Rectal smooth muscle tissue (tissue), 1 donor: ENCODE data around the gene TOMM40L.
A peak's percentile ranks its signal among the peaks of the same experiment; 100 is the strongest.
"Not testable (repeated sequence)": the region's sequence is repeated elsewhere in the genome, so short reads cannot be mapped to it uniquely, and the experiment has no call there.

ENCODE experiments used
- H3K27ac ChIP-seq: one replicate; pipeline ENCODE4 v1.7.0; 2013; ENCODE audit warnings: low read depth, low read length, inconsistent platforms
- H3K27me3 ChIP-seq: one replicate; pipeline ENCODE4 v1.7.0; 2013; ENCODE audit warnings: low read length; ENCODE audit not compliant: control insufficient read depth, insufficient read depth
- H3K36me3 ChIP-seq: one replicate; pipeline ENCODE4 v1.7.0; 2013; ENCODE audit warnings: low read length; ENCODE audit not compliant: control insufficient read depth, insufficient read depth
- H3K4me1 ChIP-seq: one replicate; pipeline ENCODE4 v1.7.0; 2013; ENCODE audit warnings: low read length; ENCODE audit not compliant: control insufficient read depth, insufficient read depth
- H3K4me3 ChIP-seq: one replicate; pipeline ENCODE4 v1.7.0; 2013; ENCODE audit warnings: low read length
- H3K9ac ChIP-seq: one replicate; pipeline ENCODE4 v1.7.0; 2013; ENCODE audit warnings: low read length

The TOMM40L gene

DNA sequence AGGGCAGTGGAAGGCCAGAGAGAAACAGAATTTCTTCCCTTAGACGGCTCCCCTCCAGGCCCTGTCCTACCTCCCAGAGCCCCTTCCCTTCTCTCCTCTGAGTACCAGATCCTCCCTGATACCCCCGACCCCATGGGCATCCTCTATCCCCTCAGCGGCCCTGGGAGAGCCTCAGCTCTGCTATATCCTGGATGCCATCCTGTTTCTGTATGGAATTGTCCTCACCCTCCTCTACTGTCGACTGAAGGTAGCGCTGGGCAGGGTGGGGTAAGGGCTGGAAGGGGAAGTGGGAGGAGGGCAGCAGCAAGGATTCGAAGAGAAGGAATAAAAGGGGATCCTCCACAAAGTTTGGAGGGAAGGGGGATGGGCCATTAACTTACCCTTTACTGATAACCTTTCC is 8.0 kb upstream of the TOMM40L start:
- Histone ChIP-seq H3K4me1 (no peaks in the 10 kb centered on the region), H3K4me3 (no peak overlapping the region), H3K27ac (no peak overlapping the region), H3K27me3 (no peaks in the 10 kb centered on the region), H3K9ac (no peak overlapping the region), H3K36me3 (peaks cover 17% of the 10 kb centered on the region)

- Histone ChIP-seq H3K9ac (no peak overlapping the region), H3K4me1 (no peaks in the 10 kb centered on the region), H3K4me3 (no peak overlapping the region), H3K27me3 (no peaks in the 10 kb centered on the region), H3K27ac (no peak overlapping the region), H3K36me3 (peaks cover 10% of the 10 kb centered on the region)
Measured at GRCh38 chr1:161218301-161219077, 7.4 kb upstream of the TOMM40L start.

- H3K27me3 ChIP-seq: no peaks in the 10 kb centered on the region
- no peak overlapping the region for H3K4me3 ChIP-seq
- no peaks in the 10 kb centered on the region for H3K4me1 ChIP-seq
- H3K27ac ChIP-seq: no peak overlapping the region
- peaks cover 2% of the 10 kb centered on the region for H3K36me3 ChIP-seq
- H3K9ac ChIP-seq: no peak overlapping the region
Measured at GRCh38 chr1:161219078-161219892, 6.6 kb upstream of the TOMM40L start.

GRCh38 chr1:161220002-161220401 is 5.9 kb upstream of the TOMM40L start:
- H3K27ac ChIP-seq: no peak overlapping the region
- H3K27me3 ChIP-seq: no peaks in the 10 kb centered on the region
- H3K4me1 ChIP-seq: no peaks in the 10 kb centered on the region
- no peak overlapping the region for H3K4me3 ChIP-seq
- H3K36me3 ChIP-seq: no peaks in the 10 kb centered on the region
- H3K9ac ChIP-seq: no peak overlapping the region

DNA sequence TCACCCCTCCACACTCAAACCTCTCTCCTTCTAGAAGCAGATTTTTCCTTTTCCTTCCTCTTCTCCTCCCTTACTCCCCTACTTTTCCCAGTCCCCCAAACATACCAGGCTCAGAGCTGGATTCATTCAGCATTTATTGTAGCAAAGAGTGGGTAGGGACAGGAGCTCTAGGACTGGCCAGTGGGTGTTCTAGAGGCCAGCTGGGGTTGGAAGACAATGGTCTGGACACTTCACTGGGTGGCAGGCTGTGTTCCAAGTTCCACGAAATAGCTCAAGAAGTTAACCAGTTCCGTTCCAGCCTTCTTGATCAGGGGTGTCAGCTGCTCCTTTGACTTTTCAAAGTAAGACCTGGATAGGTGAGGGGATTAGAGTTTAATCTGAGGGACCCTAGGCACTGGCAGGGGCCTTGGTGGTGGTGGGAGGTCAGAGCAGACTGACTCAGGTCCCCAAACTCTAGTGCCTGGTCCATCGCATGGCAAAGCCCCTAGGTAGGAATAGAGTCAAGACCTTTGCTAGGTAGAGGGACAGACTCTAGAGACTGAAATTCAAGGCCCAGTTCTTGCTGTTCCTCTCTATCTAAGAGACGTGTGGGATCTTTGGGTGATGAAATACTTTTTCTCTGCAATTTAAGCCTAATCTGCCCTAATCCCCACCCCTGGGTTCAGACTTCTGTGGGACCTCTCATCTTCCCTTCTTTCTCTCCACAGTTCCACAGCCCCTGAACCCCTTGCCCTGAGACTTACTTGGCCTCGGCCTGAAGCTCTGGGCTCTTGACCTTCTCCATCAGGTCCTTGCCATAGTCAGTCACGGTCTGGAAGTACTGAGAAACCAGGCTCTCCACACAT is 3.5 kb upstream of the TOMM40L start:
- no peaks in the 10 kb centered on the region for H3K36me3 ChIP-seq
- H3K27ac ChIP-seq: no peak overlapping the region
- peaks cover 9% of the 10 kb centered on the region for H3K4me1 ChIP-seq
- no peak overlapping the region for H3K4me3 ChIP-seq
- H3K9ac ChIP-seq: no peak overlapping the region
- H3K27me3 ChIP-seq: no peaks in the 10 kb centered on the region

- Histone ChIP-seq H3K27ac (no peak overlapping the region), H3K9ac (no peak overlapping the region), H3K4me3 (no peak overlapping the region), H3K27me3 (no peaks in the 10 kb centered on the region), H3K36me3 (peaks cover 9% of the 10 kb centered on the region), H3K4me1 (peaks cover 15% of the 10 kb centered on the region)
Measured at GRCh38 chr1:161223805-161224694, 1.8 kb upstream of the TOMM40L start.

DNA sequence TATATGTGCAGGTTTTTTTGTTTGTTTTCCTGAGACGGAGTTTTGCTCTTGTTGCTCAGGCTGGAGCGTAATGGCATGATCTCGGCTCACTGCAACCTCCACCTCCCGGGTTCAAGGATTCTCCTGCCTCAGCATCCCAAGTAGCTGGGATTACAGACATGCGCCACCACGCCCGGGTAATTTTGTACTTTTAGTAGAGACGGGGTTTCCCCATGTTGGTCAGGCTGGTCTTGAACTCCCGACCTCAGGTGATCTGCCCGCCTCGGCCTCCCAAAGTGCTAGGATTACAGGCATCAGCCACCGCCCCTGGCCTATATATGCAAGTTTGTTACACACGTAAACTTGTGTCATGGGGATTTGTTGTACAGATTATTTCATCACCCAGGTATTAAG is 1.2 kb upstream of the TOMM40L start:
- not testable (repeated sequence) for H3K27me3 ChIP-seq, H3K27ac ChIP-seq, H3K4me3 ChIP-seq, H3K9ac ChIP-seq
- peaks cover 12% of the 10 kb centered on the region for H3K36me3 ChIP-seq
- H3K4me1 ChIP-seq: peaks cover 15% of the 10 kb centered on the region

DNA sequence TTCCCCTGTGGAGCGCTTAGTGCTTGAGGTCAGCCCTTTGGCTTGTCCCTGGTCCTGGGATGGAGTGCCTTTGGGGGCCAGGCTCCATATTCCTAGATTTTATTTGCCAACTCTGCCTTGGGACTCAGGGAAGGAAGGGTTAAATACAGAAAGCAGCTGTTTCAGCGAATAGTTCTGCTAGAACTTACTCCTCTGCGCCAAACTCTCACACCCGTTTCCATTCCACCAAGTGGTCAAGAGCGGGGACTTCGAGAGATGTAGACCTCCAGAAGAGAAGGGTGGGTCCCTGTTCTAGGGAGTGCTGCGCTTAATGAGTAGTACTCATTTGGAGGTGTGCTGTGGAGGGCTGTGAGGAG is 704 bp upstream of the TOMM40L start:
- Histone ChIP-seq H3K9ac (no peak overlapping the region), H3K27ac (peak overlapping the region; percentile 74), H3K4me1 (peaks cover 15% of the 10 kb centered on the region), H3K4me3 (peak overlapping the region; percentile 5), H3K27me3 (no peaks in the 10 kb centered on the region), H3K36me3 (peaks cover 14% of the 10 kb centered on the region)

DNA sequence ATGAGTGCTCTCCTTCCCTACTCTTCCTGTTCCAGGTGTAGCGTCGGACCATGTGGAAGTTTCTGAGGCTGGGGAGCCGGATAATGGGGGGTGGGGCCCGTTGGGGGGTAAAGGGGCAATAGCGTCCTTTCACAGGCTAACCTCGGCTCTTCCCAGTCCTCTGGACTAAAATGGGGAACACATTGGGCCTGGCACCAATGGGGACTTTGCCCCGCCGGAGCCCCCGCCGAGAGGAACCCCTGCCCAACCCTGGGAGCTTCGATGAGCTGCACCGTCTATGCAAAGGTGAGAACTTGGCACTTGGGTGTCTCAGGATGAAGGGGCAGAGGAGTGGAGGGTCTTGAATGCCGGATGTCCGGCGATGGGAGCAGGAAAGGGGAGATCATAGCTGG is 456 bp downstream of the TOMM40L start:
- Histone ChIP-seq H3K9ac (peak overlapping the region; percentile 68), H3K27ac (peak overlapping the region; percentile 86), H3K27me3 (no peaks in the 10 kb centered on the region), H3K4me3 (peak overlapping the region; percentile 99), H3K36me3 (peaks cover 14% of the 10 kb centered on the region), H3K4me1 (peaks cover 15% of the 10 kb centered on the region)

DNA sequence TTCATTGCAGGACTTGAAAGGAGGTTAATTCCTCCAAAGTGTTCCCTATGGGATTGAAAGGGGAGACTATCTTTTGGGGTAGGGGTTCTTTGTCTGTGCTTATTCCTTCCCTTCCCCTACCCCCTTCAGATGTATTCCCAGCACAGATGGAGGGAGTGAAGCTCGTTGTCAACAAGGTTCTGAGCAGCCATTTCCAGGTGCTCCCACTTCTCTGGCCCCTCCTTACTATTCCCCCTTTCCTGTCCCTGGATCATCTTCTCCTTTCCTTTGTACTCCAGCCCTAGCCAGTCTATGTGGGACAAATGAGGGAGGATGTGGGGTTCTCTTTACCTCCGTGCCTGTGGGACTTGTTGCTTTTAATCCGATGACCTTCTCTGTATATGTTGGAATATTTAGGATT is 899 bp downstream of the TOMM40L start:
- H3K27ac ChIP-seq: peak overlapping the region; percentile 86
- H3K4me3 ChIP-seq: peak overlapping the region; percentile 99
- peaks cover 14% of the 10 kb centered on the region for H3K36me3 ChIP-seq
- no peaks in the 10 kb centered on the region for H3K27me3 ChIP-seq
- H3K9ac ChIP-seq: peak overlapping the region; percentile 26
- peaks cover 15% of the 10 kb centered on the region for H3K4me1 ChIP-seq

GRCh38 chr1:161227196-161227871 is 1.5 kb downstream of the TOMM40L start:
- H3K27ac ChIP-seq: peak overlapping the region; percentile 21
- H3K4me1 ChIP-seq: peaks cover 15% of the 10 kb centered on the region
- no peak overlapping the region for H3K9ac ChIP-seq
- peak overlapping the region; percentile 99 for H3K4me3 ChIP-seq
- H3K36me3 ChIP-seq: peaks cover 14% of the 10 kb centered on the region
- no peaks in the 10 kb centered on the region for H3K27me3 ChIP-seq
